Effector CD4-positive, alpha-beta T cell (primary cell): ENCODE measurements around the gene MAN1C1.
A peak's percentile ranks its signal among the peaks of the same experiment; 100 is the strongest.
"Not testable (repeated sequence)": the region's sequence is repeated elsewhere in the genome, so short reads cannot be mapped to it uniquely, and the experiment has no call there.

Source experiments
- DNase-seq: peaks from one replicate; pipeline ENCODE4 v3.0.0-alpha.2; 2020

The MAN1C1 gene

GRCh38 chr1:25636141-25636540, 19.6 kb downstream of the MAN1C1 start:
- DNase-seq = not testable (repeated sequence)

- DNase-seq = no peak
Observed at GRCh38 chr1:25640646-25641328, 24.2 kb downstream of the MAN1C1 start.

- DNase-seq = no peak
Observed at GRCh38 chr1:25641329-25641725, 24.7 kb downstream of the MAN1C1 start.

- DNase-seq = peak; percentile 34
Observed at GRCh38 chr1:25641931-25642573, 25.5 kb downstream of the MAN1C1 start.

- peak; percentile 67 for DNase-seq
Observed at GRCh38 chr1:25642574-25643108, 26.1 kb downstream of the MAN1C1 start.

- DNase-seq = no peak
Observed at GRCh38 chr1:25643929-25644328, 27.3 kb downstream of the MAN1C1 start.

GRCh38 chr1:25644962-25645361, 28.4 kb downstream of the MAN1C1 start:
- no peak for DNase-seq

GRCh38 chr1:25645637-25646400, 29.2 kb downstream of the MAN1C1 start:
- no peak for DNase-seq

- DNase-seq = no peak
Observed at GRCh38 chr1:25647106-25647505, 30.5 kb downstream of the MAN1C1 start.

GRCh38 chr1:25647863-25648262, 31.3 kb downstream of the MAN1C1 start:
- DNase-seq = no peak

GRCh38 chr1:25648681-25649440, 32.3 kb downstream of the MAN1C1 start:
- DNase-seq = no peak

- no peak for DNase-seq
Observed at GRCh38 chr1:25649505-25650288, 33.1 kb downstream of the MAN1C1 start.

GRCh38 chr1:25650289-25650576, 33.6 kb downstream of the MAN1C1 start:
- no peak for DNase-seq

- DNase-seq = no peak
Observed at GRCh38 chr1:25651036-25651640, 34.5 kb downstream of the MAN1C1 start.

- no peak for DNase-seq
Observed at GRCh38 chr1:25651824-25652741, 35.5 kb downstream of the MAN1C1 start.

GRCh38 chr1:25653558-25653957, 37.0 kb downstream of the MAN1C1 start:
- DNase-seq = no peak

- no peak for DNase-seq
Observed at GRCh38 chr1:25654109-25654660, 37.6 kb downstream of the MAN1C1 start.

- DNase-seq = no peak
Observed at GRCh38 chr1:25657121-25657882, 40.7 kb downstream of the MAN1C1 start.
